ENCODE measurements around the gene PSMC3IP. TPM values are rescaled to one million over a fixed set of nuclear protein-coding genes. Genes with fewer than 3 reads are reported as not detected.

The PSMC3IP gene
- total RNA-seq, 4 donors from 2014 or later = 2.2 to 5.0 (median 4.2) TPM

GRCh38 chr17:42530952-42531454 is 46.5 kb downstream of the PSMC3IP start:
- H3K4me1 ChIP-seq = peaks cover 15 to 62% (median 57%) of the 10 kb centered on the region in 4 donors
- H3K27ac ChIP-seq (replicated peaks in 1 of 4) = peak overlapping the region; percentile 82 to 87 (median 84)
- no peak for TF ChIP-seq CTCF (IDR thresholded peaks at IDR 0.05)
- H3K4me3 ChIP-seq = no peak overlapping the region
- no peaks in the 10 kb centered on the region for H3K36me3 ChIP-seq
- intact Hi-C loops (cut with DNase I) = no loop called here
- no peaks in the 10 kb centered on the region for H3K9me3 ChIP-seq
- H3K27me3 ChIP-seq = no peaks in the 10 kb centered on the region
- no peak for DNase-seq (ENCODE audit: extremely low spot score)
- 82% methylated on average over 1 of the region's 2 CpGs for WGBS

- no peaks in the 10 kb centered on the region for H3K9me3 ChIP-seq
- WGBS = 62% methylated on average over 3 of the region's 3 CpGs
- no peak overlapping the region for H3K27ac ChIP-seq (replicated peaks in 1 of 4)
- no peak overlapping the region for H3K4me3 ChIP-seq
- H3K4me1 ChIP-seq = peaks cover 11 to 67% (median 60%) of the 10 kb centered on the region in 4 donors
- no peaks in the 10 kb centered on the region for H3K36me3 ChIP-seq
- no peaks in the 10 kb centered on the region for H3K27me3 ChIP-seq
- TF ChIP-seq POLR2AphosphoS5 (IDR thresholded peaks at IDR 0.05) = no peak
- no peak for TF ChIP-seq POLR2A (IDR thresholded peaks at IDR 0.05; ENCODE audit: low read depth)
- no peak for TF ChIP-seq EP300 (IDR thresholded peaks at IDR 0.05)
- TF ChIP-seq CTCF (IDR thresholded peaks at IDR 0.05) = no peak
- intact Hi-C loops (cut with DNase I) = no loop called here
- no peak for DNase-seq (ENCODE audit: extremely low spot score)
These were observed 48.5 kb downstream of the PSMC3IP start for GRCh38 chr17:42529061-42529460.

- Histone ChIP-seq H3K27me3 (no peaks in the 10 kb centered on the region), H3K36me3 (peaks cover 0 to 2% (median under 1%) of the 10 kb centered on the region in 4 donors), H3K4me1 (peaks cover 15 to 78% (median 69%) of the 10 kb centered on the region in 4 donors), H3K9me3 (no peaks in the 10 kb centered on the region), H3K27ac (replicated peaks in 1 of 4) (no peak overlapping the region), H3K4me3 (no peak overlapping the region)
- no peak for DNase-seq (ENCODE audit: extremely low spot score)
- intact Hi-C loops (cut with DNase I) = no loop called here
- no peak for TF ChIP-seq POLR2A (IDR thresholded peaks at IDR 0.05; ENCODE audit: low read depth)
- WGBS = 85% methylated on average over 6 of the region's 6 CpGs
These were observed 49.6 kb downstream of the PSMC3IP start for GRCh38 chr17:42527932-42528331.

GRCh38 chr17:42526031-42526444 is 51.5 kb downstream of the PSMC3IP start:
- Histone ChIP-seq H3K27ac (replicated peaks in 1 of 4) (peak overlapping the region; percentile 51 to 98 (median 96)), H3K4me3 (no peak overlapping the region), H3K4me1 (peaks cover 33 to 80% (median 72%) of the 10 kb centered on the region in 4 donors), H3K9me3 (no peaks in the 10 kb centered on the region), H3K27me3 (no peaks in the 10 kb centered on the region), H3K36me3 (peaks cover 0 to 19% (median 3%) of the 10 kb centered on the region in 4 donors)
- TF ChIP-seq POLR2A (IDR thresholded peaks at IDR 0.05; ENCODE audit: low read depth) (no peak), EP300 (IDR thresholded peaks at IDR 0.05) (no peak), CTCF (IDR thresholded peaks at IDR 0.05) (no peak)
- no peak for DNase-seq (ENCODE audit: extremely low spot score)
- 84% methylated on average over 4 of the region's 6 CpGs for WGBS
- intact Hi-C loops (cut with DNase I) = no loop called here

- H3K27me3 ChIP-seq = no peaks in the 10 kb centered on the region
- intact Hi-C loops (cut with DNase I) = no loop called here
- 52% methylated on average over 2 of the region's 2 CpGs for WGBS
- H3K4me1 ChIP-seq = peaks cover 41 to 80% (median 74%) of the 10 kb centered on the region in 4 donors
- peak overlapping the region; percentile 94 to 98 (median 96) for H3K27ac ChIP-seq (replicated peaks in 1 of 4)
- H3K9me3 ChIP-seq = no peaks in the 10 kb centered on the region
- TF ChIP-seq POLR2A (IDR thresholded peaks at IDR 0.05; ENCODE audit: low read depth) (no peak), POLR2AphosphoS5 (IDR thresholded peaks at IDR 0.05) (no peak), EP300 (IDR thresholded peaks at IDR 0.05) (no peak), CTCF (IDR thresholded peaks at IDR 0.05) (no peak)
- peaks cover 0 to 19% (median 3%) of the 10 kb centered on the region in 4 donors for H3K36me3 ChIP-seq
- no peak overlapping the region for H3K4me3 ChIP-seq
- DNase-seq (ENCODE audit: extremely low spot score) = no peak
These were observed 52.3 kb downstream of the PSMC3IP start for GRCh38 chr17:42525221-42525620.

All from esophagus muscularis mucosa (tissue), 4 donors.